ENCODE data around the gene IL17RB. TPM values are rescaled to one million over a fixed set of nuclear protein-coding genes. Genes with fewer than 3 reads are reported as not detected.

The IL17RB gene
- total RNA-seq, 1 experiment from 2014 or later, result 2.7 TPM

GRCh38 chr3:53823026-53823955 is 23.1 kb upstream of the IL17RB start:
- DNase-seq (ENCODE audit: low read depth), result no peak
- in situ Hi-C loops (cut with HindIII; ENCODE audit: low pct_unique_long_range_greater_than_20kb, low sequenced_read_pairs), result no loop called here

GRCh38 chr3:53823956-53824657 is 22.3 kb upstream of the IL17RB start:
- no peak for DNase-seq (ENCODE audit: low read depth)
- in situ Hi-C loops (cut with HindIII; ENCODE audit: low pct_unique_long_range_greater_than_20kb, low sequenced_read_pairs), result no loop called here

GRCh38 chr3:53824795-53825194 is 21.6 kb upstream of the IL17RB start:
- in situ Hi-C loops (cut with HindIII; ENCODE audit: low pct_unique_long_range_greater_than_20kb, low sequenced_read_pairs), result no loop called here

GRCh38 chr3:53826048-53826447 is 20.3 kb upstream of the IL17RB start:
- in situ Hi-C loops (cut with HindIII; ENCODE audit: low pct_unique_long_range_greater_than_20kb, low sequenced_read_pairs), result no loop called here
- DNase-seq (ENCODE audit: low read depth), result no peak

More at GRCh38 chr3:53824795-53825194, 21.6 kb upstream of the IL17RB start:
- DNase-seq (ENCODE audit: low read depth), result no peak

DNA sequence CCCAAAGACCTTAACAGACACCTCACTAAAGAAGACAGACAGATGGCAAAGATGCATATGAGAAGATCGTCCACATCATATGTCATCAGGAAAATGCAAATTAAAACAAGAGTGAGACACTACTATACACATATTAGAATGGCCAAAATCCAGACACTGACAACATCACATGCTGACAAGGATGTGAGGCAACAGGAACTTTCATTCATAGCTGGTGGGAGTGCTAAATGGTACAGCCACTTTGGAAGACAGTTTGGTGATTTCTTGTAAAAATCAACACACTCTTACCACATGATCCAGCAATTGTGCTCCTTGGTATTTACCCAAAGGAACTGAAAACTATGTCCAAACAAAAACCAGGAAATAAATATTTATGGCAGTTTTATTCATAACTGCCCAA is 17.8 kb upstream of the IL17RB start:
- no peak for DNase-seq (ENCODE audit: low read depth)
- in situ Hi-C loops (cut with HindIII; ENCODE audit: low pct_unique_long_range_greater_than_20kb, low sequenced_read_pairs), result no loop called here

DNA sequence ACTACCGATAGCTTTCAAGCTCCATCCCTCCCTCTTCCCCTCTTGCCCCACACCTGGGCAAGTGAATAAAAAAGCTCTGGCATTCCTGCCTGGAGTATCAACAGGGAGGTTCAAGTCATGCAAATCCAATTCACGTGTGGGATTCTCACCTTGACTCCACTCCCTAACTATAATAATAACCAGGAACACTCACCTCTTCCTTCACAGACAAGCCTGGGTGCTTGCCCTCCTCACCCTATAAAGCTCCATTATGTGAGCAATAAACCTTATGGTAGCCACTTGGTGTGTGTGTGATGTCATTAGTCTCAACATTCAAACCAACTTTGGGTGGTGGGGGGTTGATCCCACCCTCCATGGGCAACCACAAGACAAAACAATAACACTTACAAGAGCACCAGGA is 16.8 kb upstream of the IL17RB start:
- no peak for DNase-seq (ENCODE audit: low read depth)
- in situ Hi-C loops (cut with HindIII; ENCODE audit: low pct_unique_long_range_greater_than_20kb, low sequenced_read_pairs), result no loop called here

GRCh38 chr3:53830944-53831343 is 15.4 kb upstream of the IL17RB start:
- no peak for DNase-seq (ENCODE audit: low read depth)
- in situ Hi-C loops (cut with HindIII; ENCODE audit: low pct_unique_long_range_greater_than_20kb, low sequenced_read_pairs), result no loop called here

GRCh38 chr3:53833053-53833645 is 13.2 kb upstream of the IL17RB start:
- no peak for DNase-seq (ENCODE audit: low read depth)
- in situ Hi-C loops (cut with HindIII; ENCODE audit: low pct_unique_long_range_greater_than_20kb, low sequenced_read_pairs), result no loop called here

DNA sequence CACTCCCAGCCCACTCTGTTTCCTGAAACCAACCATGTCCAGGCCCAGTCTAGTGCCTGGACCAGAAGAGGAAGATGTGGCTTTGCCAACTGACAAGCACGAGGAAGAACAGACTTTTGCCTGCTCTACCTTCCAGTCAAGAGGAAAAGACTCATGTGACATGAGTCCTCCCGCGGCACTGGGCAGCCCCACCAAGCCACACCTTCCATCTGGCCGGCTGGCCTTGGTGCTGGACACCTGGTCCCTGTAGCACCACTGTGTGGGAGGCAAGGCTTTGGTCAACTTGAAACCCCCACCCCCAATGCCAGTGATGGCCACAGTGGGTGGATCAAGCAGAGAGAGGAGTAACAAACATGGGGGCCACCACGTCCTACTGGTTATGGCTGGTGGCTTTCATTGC is 12.7 kb upstream of the IL17RB start:
- in situ Hi-C loops (cut with HindIII; ENCODE audit: low pct_unique_long_range_greater_than_20kb, low sequenced_read_pairs), result no loop called here

GRCh38 chr3:53834429-53835095 is 11.8 kb upstream of the IL17RB start:
- DNase-seq (ENCODE audit: low read depth), result no peak
- in situ Hi-C loops (cut with HindIII; ENCODE audit: low pct_unique_long_range_greater_than_20kb, low sequenced_read_pairs), result no loop called here

More for the DNA sequence above, 12.7 kb upstream of the IL17RB start:
- no peak for DNase-seq (ENCODE audit: low read depth)

- in situ Hi-C loops (cut with HindIII; ENCODE audit: low pct_unique_long_range_greater_than_20kb, low sequenced_read_pairs), result no loop called here
- no peak for DNase-seq (ENCODE audit: low read depth)
Measured at GRCh38 chr3:53835257-53835656, 11.1 kb upstream of the IL17RB start.

- no peak for DNase-seq (ENCODE audit: low read depth)
- in situ Hi-C loops (cut with HindIII; ENCODE audit: low pct_unique_long_range_greater_than_20kb, low sequenced_read_pairs), result no loop called here
Measured at GRCh38 chr3:53836084-53836872, 10.1 kb upstream of the IL17RB start.

- in situ Hi-C loops (cut with HindIII; ENCODE audit: low pct_unique_long_range_greater_than_20kb, low sequenced_read_pairs), result no loop called here
- DNase-seq (ENCODE audit: low read depth), result no peak
Measured at GRCh38 chr3:53837331-53837730, 9.0 kb upstream of the IL17RB start.

GRCh38 chr3:53841296-53841695 is 5.1 kb upstream of the IL17RB start:
- no peak for DNase-seq (ENCODE audit: low read depth)
- in situ Hi-C loops (cut with HindIII; ENCODE audit: low pct_unique_long_range_greater_than_20kb, low sequenced_read_pairs), result no loop called here

- DNase-seq (ENCODE audit: low read depth), result peak; percentile 63
Measured at GRCh38 chr3:53842436-53843194, 3.8 kb upstream of the IL17RB start.

DNA sequence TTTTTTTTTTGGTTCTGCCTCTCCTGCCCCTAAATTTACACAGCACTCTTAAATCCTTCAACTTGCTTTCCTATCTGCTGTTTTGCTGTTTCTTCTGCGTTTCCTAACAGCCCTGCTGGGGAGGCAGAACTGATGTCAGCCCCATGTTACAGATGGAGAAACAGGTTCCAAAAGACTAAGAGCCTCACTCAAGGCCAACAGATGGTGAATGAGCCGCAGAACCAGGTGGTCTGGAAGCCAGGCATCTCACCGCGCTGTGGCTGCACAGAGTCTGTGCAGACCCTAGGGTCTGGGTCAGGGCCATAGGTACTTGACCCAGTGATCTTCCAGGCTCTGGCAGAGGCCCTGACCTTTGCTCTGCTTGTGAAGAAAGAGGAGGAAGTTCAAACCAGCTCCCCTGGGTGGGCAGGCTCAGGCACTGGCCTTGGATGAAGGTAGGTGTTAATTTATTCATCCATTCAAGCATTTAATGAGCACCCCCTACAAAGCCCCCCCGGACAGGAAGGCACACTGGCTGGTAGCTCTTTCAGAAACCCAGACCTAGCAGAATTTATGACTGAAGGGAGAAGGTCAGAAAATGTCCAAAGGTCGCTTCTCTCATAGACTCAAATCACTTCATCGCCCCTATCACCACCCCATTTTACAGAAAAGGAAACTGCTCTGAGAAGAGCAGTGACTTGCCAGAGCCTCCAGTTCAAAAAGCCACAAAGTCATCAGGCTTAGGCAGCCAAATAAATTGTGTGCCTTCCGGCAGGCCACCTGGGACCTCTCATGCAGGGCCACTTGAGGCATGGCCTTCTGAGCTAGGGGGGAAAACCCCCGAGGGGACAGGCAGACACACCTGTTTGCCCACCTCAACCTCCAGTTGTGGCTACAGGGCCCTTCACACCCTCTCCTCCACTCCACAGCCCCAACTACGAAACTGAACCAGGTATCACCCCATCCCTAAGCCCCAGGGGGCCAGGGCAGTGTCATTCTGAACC is 2.9 kb upstream of the IL17RB start:
- in situ Hi-C loops (cut with HindIII; ENCODE audit: low pct_unique_long_range_greater_than_20kb, low sequenced_read_pairs), result no loop called here
- DNase-seq (ENCODE audit: low read depth), result no peak

More at GRCh38 chr3:53842436-53843194, 3.8 kb upstream of the IL17RB start:
- in situ Hi-C loops (cut with HindIII; ENCODE audit: low pct_unique_long_range_greater_than_20kb, low sequenced_read_pairs), result no loop called here
